ENCODE measurements around the gene DSCAML1.

The DSCAML1 gene

DNA sequence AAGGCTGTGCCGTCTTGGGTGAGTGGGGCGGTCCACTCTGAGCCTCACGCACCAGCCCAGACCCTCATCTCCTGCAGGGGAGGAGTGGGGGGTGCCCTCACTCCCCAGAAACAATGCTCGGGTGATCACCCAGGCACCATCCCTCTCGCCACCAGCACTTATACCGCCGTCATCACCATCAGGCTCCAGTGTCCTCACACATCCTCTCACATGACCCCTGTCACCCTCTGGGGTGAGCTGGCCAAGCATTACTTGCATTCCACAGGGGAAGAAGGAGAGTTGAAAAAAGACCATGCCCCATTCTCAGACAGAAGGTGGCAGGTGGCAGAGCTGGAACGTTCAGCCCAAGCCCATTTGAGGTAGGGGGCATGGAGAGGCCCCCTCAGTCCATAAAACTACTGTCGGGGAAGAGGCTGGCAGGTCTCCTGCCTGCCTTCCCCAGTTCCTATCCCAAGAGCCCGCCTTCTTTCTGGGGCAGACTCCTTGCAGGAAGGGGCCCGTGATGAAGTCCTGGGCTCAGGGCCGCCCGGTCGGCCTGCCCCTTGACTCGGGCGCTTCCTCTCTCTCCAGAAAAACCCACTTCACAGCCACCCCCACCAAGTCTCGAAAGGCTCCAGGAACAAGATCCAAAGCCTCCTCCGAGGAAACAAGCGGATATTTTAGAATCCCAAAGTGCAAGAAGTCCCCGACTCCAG, 153.3 kb downstream of the DSCAML1 start:
- TF ChIP-seq, protein P1, sequence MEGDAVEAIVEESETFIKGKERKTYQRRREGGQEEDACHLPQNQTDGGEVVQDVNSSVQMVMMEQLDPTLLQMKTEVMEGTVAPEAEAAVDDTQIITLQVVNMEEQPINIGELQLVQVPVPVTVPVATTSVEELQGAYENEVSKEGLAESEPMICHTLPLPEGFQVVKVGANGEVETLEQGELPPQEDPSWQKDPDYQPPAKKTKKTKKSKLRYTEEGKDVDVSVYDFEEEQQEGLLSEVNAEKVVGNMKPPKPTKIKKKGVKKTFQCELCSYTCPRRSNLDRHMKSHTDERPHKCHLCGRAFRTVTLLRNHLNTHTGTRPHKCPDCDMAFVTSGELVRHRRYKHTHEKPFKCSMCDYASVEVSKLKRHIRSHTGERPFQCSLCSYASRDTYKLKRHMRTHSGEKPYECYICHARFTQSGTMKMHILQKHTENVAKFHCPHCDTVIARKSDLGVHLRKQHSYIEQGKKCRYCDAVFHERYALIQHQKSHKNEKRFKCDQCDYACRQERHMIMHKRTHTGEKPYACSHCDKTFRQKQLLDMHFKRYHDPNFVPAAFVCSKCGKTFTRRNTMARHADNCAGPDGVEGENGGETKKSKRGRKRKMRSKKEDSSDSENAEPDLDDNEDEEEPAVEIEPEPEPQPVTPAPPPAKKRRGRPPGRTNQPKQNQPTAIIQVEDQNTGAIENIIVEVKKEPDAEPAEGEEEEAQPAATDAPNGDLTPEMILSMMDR (IDR thresholded peaks at IDR 0.05; ENCODE audit: low read depth, low read length), result no peak
- no peaks in the 10 kb centered on the region for H3K4me1 ChIP-seq (ENCODE audit: low read length)
- no peaks in the 10 kb centered on the region for H3K79me2 ChIP-seq (ENCODE audit: low read length)
- H3K4me2 ChIP-seq (ENCODE audit: low read length), result no peak overlapping the region
- no peaks in the 10 kb centered on the region for H3K36me3 ChIP-seq (replicated peaks; ENCODE audit: low read depth, low read length)
- H3K4me3 ChIP-seq (ENCODE audit: low read length), result no peak overlapping the region
- H4K20me1 ChIP-seq (ENCODE audit: insufficient read depth, low read length), result no peaks in the 10 kb centered on the region
- no peak overlapping the region for H3K27ac ChIP-seq (ENCODE audit: low read length)
- H2AFZ ChIP-seq (ENCODE audit: low read depth, low read length), result no peak overlapping the region
- peaks cover 5% of the 10 kb centered on the region; the same call in 1 of the 2 replicates for H3K27me3 ChIP-seq (ENCODE audit: low read depth, low read length)
- no peak overlapping the region for H3K9ac ChIP-seq (ENCODE audit: low read length)
- H3K9me3 ChIP-seq (ENCODE audit: insufficient read depth, low read length), result no peaks in the 10 kb centered on the region

- Histone ChIP-seq H3K27ac (ENCODE audit: low read length) (no peak overlapping the region), H3K36me3 (replicated peaks; ENCODE audit: low read depth, low read length) (no peaks in the 10 kb centered on the region), H3K9ac (ENCODE audit: low read length) (no peak overlapping the region), H2AFZ (ENCODE audit: low read depth, low read length) (no peak overlapping the region), H4K20me1 (ENCODE audit: insufficient read depth, low read length) (no peaks in the 10 kb centered on the region), H3K4me1 (ENCODE audit: low read length) (no peaks in the 10 kb centered on the region), H3K79me2 (ENCODE audit: low read length) (no peaks in the 10 kb centered on the region), H3K4me3 (ENCODE audit: low read length) (no peak overlapping the region), H3K9me3 (ENCODE audit: insufficient read depth, low read length) (no peaks in the 10 kb centered on the region), H3K4me2 (ENCODE audit: low read length) (no peak overlapping the region), H3K27me3 (ENCODE audit: low read depth, low read length) (peaks cover 5% of the 10 kb centered on the region; the same call in 1 of the 2 replicates)
- TF ChIP-seq EZH2phosphoT487 (IDR thresholded peaks at IDR 0.05; ENCODE audit: low read depth), result no peak
- TF ChIP-seq, protein P1 (IDR thresholded peaks at IDR 0.05; ENCODE audit: low read depth, low read length), result no peak
Observed at GRCh38 chr11:117642835-117643234, 154.2 kb downstream of the DSCAML1 start.

DNA sequence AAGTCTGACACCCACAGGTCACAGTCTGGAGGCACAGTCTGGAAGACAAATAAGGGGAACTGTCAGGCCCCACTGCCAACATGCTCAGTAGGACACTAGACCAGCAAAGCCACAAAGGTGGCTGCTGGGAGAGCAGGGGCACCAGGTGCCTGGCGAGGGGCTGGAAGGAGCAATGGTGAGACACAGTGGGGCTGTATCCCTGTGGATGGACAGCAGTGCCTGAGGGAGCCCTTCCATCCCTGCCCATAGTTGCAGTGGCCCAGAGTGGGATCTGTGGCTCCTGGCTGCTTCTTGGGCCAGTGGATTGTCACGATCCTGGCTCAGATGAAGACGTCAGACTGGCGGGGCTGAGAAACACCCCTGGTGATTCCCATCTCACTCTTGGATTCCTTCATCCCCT, 154.6 kb downstream of the DSCAML1 start:
- Histone ChIP-seq H4K20me1 (ENCODE audit: insufficient read depth, low read length) (no peaks in the 10 kb centered on the region), H3K27ac (ENCODE audit: low read length) (no peak overlapping the region), H3K4me1 (ENCODE audit: low read length) (no peaks in the 10 kb centered on the region), H3K4me2 (ENCODE audit: low read length) (no peak overlapping the region), H3K36me3 (replicated peaks; ENCODE audit: low read depth, low read length) (no peaks in the 10 kb centered on the region), H3K9ac (ENCODE audit: low read length) (no peak overlapping the region), H2AFZ (ENCODE audit: low read depth, low read length) (no peak overlapping the region), H3K79me2 (ENCODE audit: low read length) (no peaks in the 10 kb centered on the region), H3K27me3 (ENCODE audit: low read depth, low read length) (peaks cover 5% of the 10 kb centered on the region; the same call in 1 of the 2 replicates), H3K4me3 (ENCODE audit: low read length) (no peak overlapping the region), H3K9me3 (ENCODE audit: insufficient read depth, low read length) (no peaks in the 10 kb centered on the region)
- TF ChIP-seq, protein P1 (IDR thresholded peaks at IDR 0.05; ENCODE audit: low read depth, low read length), result peak; percentile 19; the same call in 1 of the 2 replicates
- TF ChIP-seq EZH2phosphoT487 (IDR thresholded peaks at IDR 0.05; ENCODE audit: low read depth), result no peak

GRCh38 chr11:117641008-117641915, 155.8 kb downstream of the DSCAML1 start:
- H3K4me2 ChIP-seq (ENCODE audit: low read length), result no peak overlapping the region
- no peak overlapping the region for H3K9ac ChIP-seq (ENCODE audit: low read length)
- H3K4me1 ChIP-seq (ENCODE audit: low read length), result no peaks in the 10 kb centered on the region
- H2AFZ ChIP-seq (ENCODE audit: low read depth, low read length), result no peak overlapping the region
- H4K20me1 ChIP-seq (ENCODE audit: insufficient read depth, low read length), result no peaks in the 10 kb centered on the region
- H3K9me3 ChIP-seq (ENCODE audit: insufficient read depth, low read length), result no peaks in the 10 kb centered on the region
- TF ChIP-seq, protein P1 (IDR thresholded peaks at IDR 0.05; ENCODE audit: low read depth, low read length), result no peak
- H3K36me3 ChIP-seq (replicated peaks; ENCODE audit: low read depth, low read length), result no peaks in the 10 kb centered on the region
- H3K27ac ChIP-seq (ENCODE audit: low read length), result no peak overlapping the region
- peaks cover 5% of the 10 kb centered on the region; the same call in 1 of the 2 replicates for H3K27me3 ChIP-seq (ENCODE audit: low read depth, low read length)
- no peak overlapping the region for H3K4me3 ChIP-seq (ENCODE audit: low read length)
- H3K79me2 ChIP-seq (ENCODE audit: low read length), result no peaks in the 10 kb centered on the region
